ENCODE data around the gene METAP1.
"Not testable (repeated sequence)": the region's sequence is repeated elsewhere in the genome, so short reads cannot be mapped to it uniquely, and the experiment has no call there.

METAP1 gene

DNA sequence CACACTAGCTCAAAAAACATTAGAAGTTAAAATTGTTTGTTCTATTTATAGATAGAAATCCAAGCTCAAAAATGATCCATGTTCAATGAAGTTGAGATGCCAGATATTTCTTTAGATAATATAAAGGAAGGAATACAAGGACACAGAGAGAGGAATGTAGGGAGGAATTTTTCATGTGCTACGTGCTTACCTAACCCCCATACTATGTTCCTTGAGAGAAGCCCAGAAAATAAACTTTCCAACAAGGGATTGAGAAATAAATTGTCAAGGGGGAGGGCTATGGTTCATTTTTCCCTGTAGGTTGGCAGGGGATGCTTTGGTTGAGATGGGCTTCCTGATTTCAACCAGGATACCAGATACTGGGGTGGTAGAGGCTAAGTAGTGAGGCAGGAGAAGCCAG is 108.6 kb downstream of the METAP1 start:
- Histone ChIP-seq H3K4me3 (ENCODE audit: low read length) (no peak overlapping the region), H3K4me1 (ENCODE audit: insufficient read depth, low read length) (no peaks in the 10 kb centered on the region), H3K9ac (ENCODE audit: low read depth, low read length) (no peak overlapping the region), H3K27ac (ENCODE audit: low read length) (no peak overlapping the region), H3K27me3 (ENCODE audit: insufficient read depth, low read length) (no peaks in the 10 kb centered on the region), H3K36me3 (ENCODE audit: insufficient read depth, low read depth, low read length) (no peaks in the 10 kb centered on the region), H3K9me3 (ENCODE audit: insufficient read depth, low read depth, low read length) (peaks cover 8% of the 10 kb centered on the region)

DNA sequence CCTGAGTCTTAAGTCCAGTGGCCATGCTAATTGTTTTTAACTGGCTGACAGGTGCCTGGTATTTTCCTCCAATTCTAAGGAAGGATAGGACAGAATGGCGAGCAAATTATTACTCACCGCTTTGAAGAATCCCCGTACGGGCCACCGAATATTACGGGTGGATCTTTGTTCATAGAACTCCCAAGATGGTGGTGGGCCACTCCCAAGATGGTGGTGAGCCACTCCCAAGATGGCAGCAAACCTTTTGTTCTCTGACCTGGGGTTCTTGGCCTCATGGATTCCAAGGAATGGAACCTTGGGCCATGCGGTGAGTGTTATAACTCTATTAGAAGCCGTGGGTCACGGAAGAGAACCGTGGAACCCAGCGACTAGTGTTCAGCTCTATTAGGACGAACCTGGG is 113.8 kb downstream of the METAP1 start:
- not testable (repeated sequence) for H3K9ac ChIP-seq (ENCODE audit: low read depth, low read length); H3K9me3 ChIP-seq (ENCODE audit: insufficient read depth, low read depth, low read length); H3K36me3 ChIP-seq (ENCODE audit: insufficient read depth, low read depth, low read length); H3K4me3 ChIP-seq (ENCODE audit: low read length); H3K27me3 ChIP-seq (ENCODE audit: insufficient read depth, low read length); H3K27ac ChIP-seq (ENCODE audit: low read length); H3K4me1 ChIP-seq (ENCODE audit: insufficient read depth, low read length)

Data from iPS-20b (cell line).